Stomach (tissue), 9 donors: ENCODE results near the gene CES3. TPM values are rescaled to one million over a fixed set of nuclear protein-coding genes. Genes with fewer than 3 reads are reported as not detected.

Experiments
- DNase-seq, 2 donors: peaks; one replicate each; pipeline versions ENCODE4 v3.0.0 to v3.0.0-alpha.2; 2013 to 2019
- H3K27ac ChIP-seq, 5 donors: fragments of 200-600 bp in 4 of 5; sonication (generic) in 4 of 5; one replicate each; pipeline ENCODE4 v1.5.1; 2013 to 2019; ENCODE audit warnings: mild to moderate bottlenecking in 1 of 5, moderate library complexity in 1 of 5
- H3K27me3 ChIP-seq, 3 donors: fragments of 200-600 bp; sonication (generic); one replicate each; pipeline ENCODE4 v1.5.1; 2017 to 2019; ENCODE audit warnings: mixed run types in 1 of 3
- H3K36me3 ChIP-seq, 4 donors: fragments of 200-600 bp; sonication (generic); 1 replicate in 3 of 4; 2 replicates in 1 of 4; pipeline ENCODE4 v1.5.1; 2016 to 2019
- H3K4me1 ChIP-seq, 4 donors: fragments of 200-600 bp; sonication (generic); one replicate each; pipeline ENCODE4 v1.5.1; 2016 to 2019
- H3K4me3 ChIP-seq, 4 donors: fragments of 200-600 bp; sonication (generic) in 3 of 4; one replicate each; pipeline ENCODE4 v1.5.1; 2016 to 2019; ENCODE audit warnings: mild to moderate bottlenecking in 1 of 4
- H3K9me3 ChIP-seq, 4 donors: fragments of 200-600 bp; sonication (generic); one replicate each; pipeline ENCODE4 v1.5.1; 2016 to 2019
- CTCF ChIP-seq, 7 experiments: fragments of 450-650 bp in 4 of 7; fragments of 200-600 bp in 3 of 7; sonication (generic) in 3 of 7; IDR thresholded peaks; one replicate each; pipeline ENCODE4 v1.5.1; 2016 to 2019; ENCODE audit warnings: antibody characterized with exemption in 7 of 7, control low read depth in 2 of 7, mild to moderate bottlenecking in 1 of 7
- EP300 ChIP-seq: sonication (generic); formaldehyde crosslinking; IDR thresholded peaks from one replicate; pipeline ENCODE4 v1.6.1; 2017; ENCODE audit warnings: antibody characterized with exemption
- POLR2A ChIP-seq, 4 donors: fragments of 450-650 bp; IDR thresholded peaks; one replicate each; pipeline ENCODE4 v1.6.1; 2016; ENCODE audit warnings: antibody characterized with exemption in 4 of 4, control low read depth in 2 of 4, mild to moderate bottlenecking in 1 of 4, moderate library complexity in 1 of 4
- POLR2AphosphoS5 ChIP-seq, 3 donors: sonication (generic); formaldehyde crosslinking; IDR thresholded peaks; one replicate each; pipeline ENCODE4 v1.6.1; 2016; ENCODE audit warnings: antibody characterized with exemption in 3 of 3
- whole genome bisulfite sequencing, 5 donors: extraction: QIAGEN DNeasy Blood & Tissue Kit in 3 of 5; methylation state at CpG; one replicate each; pipeline versions ENCODE4 v1.1.5 to v1.1.7; 2013 to 2018; 5-methylcytosine and 5-hydroxymethylcytosine counted together
- intact Hi-C: fragments of 100-400 bp; cut with DNase I; formaldehyde crosslinking; loops from one replicate; pipeline ENCODE4 v1.15.1; 2023; ENCODE audit warnings: low total_unique reads
- polyA plus RNA-seq, 3 donors: library from polyadenylated mRNA; stranded (reverse); fragments of 200-250 nt; gene quantifications; one replicate each; pipeline ENCODE4 v1.2.3, GENCODE V29; 2013
- total RNA-seq, 5 donors: library from RNA; depleted of rRNA; stranded (reverse); fragments of >200 nt; gene quantifications; one replicate each; pipeline versions ENCODE4 v1.1.0 to v1.2.3, GENCODE V29; 2014 to 2016
- donor health status: healthy with polysubstance abuse.
- donor health status: Bipolar disorder and iron deficiency.
- donor health status: healthy.

The CES3 gene
- total and polyA plus RNA-seq, 8 donors = 0.37 to 145 (median 2.9) TPM; not detected in 2

- Histone ChIP-seq H3K9me3 (no peaks in the 10 kb centered on the region), H3K36me3 (no peaks in the 10 kb centered on the region), H3K4me3 (no peak overlapping the region), H3K27me3 (no peaks in the 10 kb centered on the region), H3K27ac (no peak overlapping the region), H3K4me1 (peaks cover 0 to 12% (median 4%) of the 10 kb centered on the region in 4 donors)
- 91 to 96% (median 94%) methylated on average over 9 of the region's 9 CpGs for WGBS, 5 donors
- no peak for DNase-seq
- intact Hi-C loops = no loop called here
- TF ChIP-seq POLR2A (IDR thresholded peaks at IDR 0.05) (no peak), EP300 (no peak), POLR2AphosphoS5 (IDR thresholded peaks at IDR 0.05) (no peak), CTCF (IDR thresholded peaks at IDR 0.05) (no peak)
Measured at GRCh38 chr16:66983033-66983432, 22.0 kb downstream of the CES3 start.

GRCh38 chr16:66984892-66985311 lies 23.8 kb downstream of the CES3 start:
- Histone ChIP-seq H3K36me3 (no peaks in the 10 kb centered on the region), H3K4me3 (no peak overlapping the region), H3K4me1 (no peaks in the 10 kb centered on the region), H3K27me3 (no peaks in the 10 kb centered on the region), H3K9me3 (no peaks in the 10 kb centered on the region), H3K27ac (no peak overlapping the region)
- intact Hi-C loops = no loop called here
- WGBS, 5 donors = 70 to 90% (median 88%) methylated on average over 4 of the region's 4 CpGs
- TF ChIP-seq CTCF (IDR thresholded peaks at IDR 0.05) (no peak), EP300 (no peak), POLR2AphosphoS5 (IDR thresholded peaks at IDR 0.05) (no peak), POLR2A (IDR thresholded peaks at IDR 0.05) (no peak)
- DNase-seq = no peak

GRCh38 chr16:66986559-66986958 lies 25.5 kb downstream of the CES3 start:
- WGBS, 5 donors = 75 to 97% (median 93%) methylated on average over 6 of the region's 6 CpGs
- Histone ChIP-seq H3K9me3 (no peaks in the 10 kb centered on the region), H3K36me3 (no peaks in the 10 kb centered on the region), H3K27ac (no peak overlapping the region), H3K4me1 (no peaks in the 10 kb centered on the region), H3K27me3 (no peaks in the 10 kb centered on the region), H3K4me3 (no peak overlapping the region)
- intact Hi-C loops = no loop called here
- DNase-seq = no peak
- TF ChIP-seq CTCF (IDR thresholded peaks at IDR 0.05) (no peak), EP300 (no peak), POLR2AphosphoS5 (IDR thresholded peaks at IDR 0.05) (no peak), POLR2A (IDR thresholded peaks at IDR 0.05) (no peak)

- intact Hi-C loops = no loop called here
- Histone ChIP-seq H3K4me3 (no peak within 1 kb of the TSS), H3K36me3 (no peaks in the 10 kb centered on the region), H3K27ac (no peak within 1 kb of the TSS), H3K9me3 (no peaks in the 10 kb centered on the region), H3K4me1 (no peaks in the 10 kb centered on the region), H3K27me3 (no peaks in the 10 kb centered on the region)
- peak in 1 of 2 donors; percentile 29 for DNase-seq
- 64 to 76% (median 75%) methylated on average over 11 of the region's 11 CpGs for WGBS, 5 donors
- TF ChIP-seq POLR2AphosphoS5 (IDR thresholded peaks at IDR 0.05) (no peak), EP300 (no peak), POLR2A (IDR thresholded peaks at IDR 0.05) (no peak), CTCF (IDR thresholded peaks at IDR 0.05) (no peak)
Measured at GRCh38 chr16:66988197-66988788, 27.2 kb downstream of the CES3 start, which contains the start of gene CES4A. CES4A (plus strand) TSS chr16:66988589; CDS start chr16:66988773, 184 bp downstream.
